ENCODE results near the gene MT1H. TPM values are rescaled to one million over a fixed set of nuclear protein-coding genes. Genes with fewer than 3 reads are reported as not detected.

The MT1H gene
- total and polyA plus RNA-seq, 8 donors: 33.8 to 219 (median 77.8) TPM; not detected in 4

DNA sequence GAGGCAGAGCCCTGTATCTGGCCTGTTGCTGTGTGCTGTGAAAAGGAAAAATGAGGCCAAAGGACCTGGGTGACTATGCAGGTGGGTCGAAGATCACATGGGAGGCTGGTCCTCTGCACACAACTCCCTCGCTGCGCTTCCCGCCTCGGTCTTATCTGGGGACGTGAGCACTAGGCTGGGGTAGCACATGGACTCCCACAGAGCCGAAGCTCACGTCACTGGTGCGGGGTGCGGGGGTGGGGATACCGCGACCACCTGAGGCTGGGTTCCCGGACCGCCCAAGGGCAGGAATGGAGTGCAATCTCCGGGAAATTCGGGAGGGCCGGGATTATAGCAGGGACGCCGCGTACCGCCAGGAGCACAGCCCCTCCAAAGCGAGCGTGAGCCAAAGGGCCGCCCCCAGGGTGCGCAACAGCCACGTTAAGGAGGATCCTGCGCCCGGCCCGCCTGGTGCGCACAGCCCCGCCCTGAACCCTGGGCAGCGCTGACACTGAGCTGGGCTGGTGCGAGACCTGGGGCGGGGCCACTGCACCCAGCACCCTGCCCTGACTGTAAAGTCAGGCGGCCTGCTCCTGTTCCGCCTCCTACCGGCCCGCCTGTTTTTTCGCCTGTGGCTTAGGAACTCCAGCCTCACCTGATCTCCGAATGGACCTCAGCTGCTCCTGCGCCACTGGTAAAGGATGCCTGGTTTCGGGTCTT is 26.4 kb upstream of the MT1H start:
- Histone ChIP-seq H3K4me1 (peaks cover 23 to 44% (median 37%) of the 10 kb centered on the region in 4 donors), H3K4me3 (peak overlapping the region; percentile 33 to 47 (median 41)), H3K9me3 (no peaks in the 10 kb centered on the region), H3K27me3 (peaks cover 0 to 83% (median 14%) of the 10 kb centered on the region in 3 donors), H3K36me3 (no peaks in the 10 kb centered on the region), H3K27ac (peak overlapping the region; percentile 65 to 80 (median 74))
- intact Hi-C loops (cut with DNase I; ENCODE audit: low total_unique reads): no loop called here
- DNase-seq: peak; percentile 89 to 90
- 3 to 10% (median 4%) methylated on average over 29 to 42 of the region's 42 CpGs for WGBS, 5 donors
- TF ChIP-seq, protein P1, sequence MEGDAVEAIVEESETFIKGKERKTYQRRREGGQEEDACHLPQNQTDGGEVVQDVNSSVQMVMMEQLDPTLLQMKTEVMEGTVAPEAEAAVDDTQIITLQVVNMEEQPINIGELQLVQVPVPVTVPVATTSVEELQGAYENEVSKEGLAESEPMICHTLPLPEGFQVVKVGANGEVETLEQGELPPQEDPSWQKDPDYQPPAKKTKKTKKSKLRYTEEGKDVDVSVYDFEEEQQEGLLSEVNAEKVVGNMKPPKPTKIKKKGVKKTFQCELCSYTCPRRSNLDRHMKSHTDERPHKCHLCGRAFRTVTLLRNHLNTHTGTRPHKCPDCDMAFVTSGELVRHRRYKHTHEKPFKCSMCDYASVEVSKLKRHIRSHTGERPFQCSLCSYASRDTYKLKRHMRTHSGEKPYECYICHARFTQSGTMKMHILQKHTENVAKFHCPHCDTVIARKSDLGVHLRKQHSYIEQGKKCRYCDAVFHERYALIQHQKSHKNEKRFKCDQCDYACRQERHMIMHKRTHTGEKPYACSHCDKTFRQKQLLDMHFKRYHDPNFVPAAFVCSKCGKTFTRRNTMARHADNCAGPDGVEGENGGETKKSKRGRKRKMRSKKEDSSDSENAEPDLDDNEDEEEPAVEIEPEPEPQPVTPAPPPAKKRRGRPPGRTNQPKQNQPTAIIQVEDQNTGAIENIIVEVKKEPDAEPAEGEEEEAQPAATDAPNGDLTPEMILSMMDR (IDR thresholded peaks at IDR 0.05): peak in 4 of 7 experiments; percentile 17 to 58 (median 42)
- TF ChIP-seq POLR2A (IDR thresholded peaks at IDR 0.05): no peak
- TF ChIP-seq POLR2AphosphoS5 (IDR thresholded peaks at IDR 0.05): peak in 1 of 3 donors; percentile 78
- peak; percentile 61 for TF ChIP-seq EP300 (IDR thresholded peaks at IDR 0.05)

DNA sequence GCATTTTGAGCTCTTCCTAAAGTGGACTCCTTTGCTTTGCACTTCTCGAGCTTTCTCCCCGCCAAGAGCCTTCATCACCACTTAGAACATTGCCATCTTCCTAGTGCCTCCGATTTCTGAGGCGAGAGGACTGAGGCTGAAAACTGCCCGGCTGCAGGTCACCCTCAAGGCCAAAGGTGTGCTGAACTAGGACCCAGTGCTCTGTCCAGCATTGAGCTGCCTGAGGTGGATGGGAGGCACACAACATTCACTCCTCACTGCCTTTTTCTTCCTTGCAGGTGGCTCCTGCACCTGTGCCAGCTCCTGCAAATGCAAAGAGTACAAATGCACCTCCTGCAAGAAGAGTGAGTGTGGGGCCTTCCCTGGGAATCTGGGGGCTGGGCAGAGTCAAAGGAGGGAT is 25.8 kb upstream of the MT1H start:
- peaks cover 18 to 38% (median 31%) of the 10 kb centered on the region in 4 donors for H3K4me1 ChIP-seq
- peak overlapping the region; percentile 33 to 47 (median 41) for H3K4me3 ChIP-seq
- no peak for DNase-seq
- no peaks in the 10 kb centered on the region for H3K36me3 ChIP-seq
- H3K27me3 ChIP-seq: peaks cover 0 to 83% (median 10%) of the 10 kb centered on the region in 3 donors
- TF ChIP-seq POLR2A (IDR thresholded peaks at IDR 0.05) (no peak), EP300 (IDR thresholded peaks at IDR 0.05) (no peak), POLR2AphosphoS5 (IDR thresholded peaks at IDR 0.05) (no peak)
- TF ChIP-seq, protein P1 (IDR thresholded peaks at IDR 0.05): no peak
- WGBS, 5 donors: 26 to 54% (median 35%) methylated on average over 5 of the region's 5 CpGs
- intact Hi-C loops (cut with DNase I; ENCODE audit: low total_unique reads): no loop called here
- no peaks in the 10 kb centered on the region for H3K9me3 ChIP-seq
- peak overlapping the region in 3 of 5 donors; percentile 69 to 80 (median 74) for H3K27ac ChIP-seq

DNA sequence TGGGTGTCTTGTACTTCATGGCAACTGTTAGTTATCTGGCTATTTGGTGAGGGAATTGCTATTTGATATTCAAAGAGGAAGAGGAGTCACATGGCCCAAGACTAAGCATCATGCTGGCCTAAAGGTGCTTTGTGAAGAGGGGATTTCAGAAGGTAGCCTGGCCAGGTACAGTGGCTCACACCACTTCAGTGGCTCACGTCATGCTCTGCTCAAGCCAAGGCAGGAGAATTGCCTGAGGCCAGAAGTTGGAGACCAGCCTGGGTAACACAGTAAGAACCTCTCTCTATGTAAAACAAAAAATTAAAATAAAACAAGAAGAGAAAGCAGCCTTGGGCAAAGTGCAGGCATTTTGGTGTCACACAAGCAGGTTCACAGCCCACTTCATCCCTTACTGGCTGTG is 24.3 kb upstream of the MT1H start:
- 83 to 92% (median 87%) methylated on average over 1 of the region's 1 CpG for WGBS, 5 donors
- H3K27me3 ChIP-seq: peaks cover 0 to 79% (median 10%) of the 10 kb centered on the region in 3 donors
- intact Hi-C loops (cut with DNase I; ENCODE audit: low total_unique reads): no loop called here
- no peaks in the 10 kb centered on the region for H3K9me3 ChIP-seq
- peaks cover 11 to 41% (median 21%) of the 10 kb centered on the region in 4 donors for H3K4me1 ChIP-seq
- H3K4me3 ChIP-seq: no peak overlapping the region
- DNase-seq: no peak
- no peaks in the 10 kb centered on the region for H3K36me3 ChIP-seq
- H3K27ac ChIP-seq: no peak overlapping the region
- TF ChIP-seq POLR2A (IDR thresholded peaks at IDR 0.05) (no peak), POLR2AphosphoS5 (IDR thresholded peaks at IDR 0.05) (no peak), EP300 (IDR thresholded peaks at IDR 0.05) (no peak)
- TF ChIP-seq, protein P1 (IDR thresholded peaks at IDR 0.05): no peak

DNA sequence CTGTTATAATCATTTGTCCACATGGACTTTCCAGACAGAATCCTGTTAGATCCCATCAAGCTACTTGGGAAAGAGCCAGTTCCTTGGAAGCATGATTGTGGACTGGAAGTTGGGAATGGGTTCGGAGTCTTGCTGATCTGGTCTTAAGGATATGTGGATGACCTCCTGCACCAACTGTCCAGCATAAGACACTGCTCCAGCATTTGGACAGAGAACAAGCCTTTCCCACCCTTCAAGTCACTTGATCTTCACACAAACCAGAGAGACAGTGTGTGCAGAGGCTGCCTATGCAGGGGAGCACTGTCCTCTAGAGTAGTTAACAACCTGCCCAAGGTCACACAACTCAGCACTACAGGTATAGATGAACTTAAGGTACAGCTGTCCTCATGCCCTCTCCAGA is 23.8 kb upstream of the MT1H start:
- Histone ChIP-seq H3K27me3 (peaks cover 0 to 74% (median 10%) of the 10 kb centered on the region in 3 donors), H3K4me1 (peaks cover 11 to 41% (median 21%) of the 10 kb centered on the region in 4 donors), H3K36me3 (no peaks in the 10 kb centered on the region), H3K4me3 (no peak overlapping the region), H3K27ac (no peak overlapping the region), H3K9me3 (no peaks in the 10 kb centered on the region)
- WGBS, 5 donors: 0 to 40% (median 0%) methylated on average over 1 of the region's 1 CpG
- DNase-seq: no peak
- TF ChIP-seq POLR2A (IDR thresholded peaks at IDR 0.05) (no peak), EP300 (IDR thresholded peaks at IDR 0.05) (no peak), POLR2AphosphoS5 (IDR thresholded peaks at IDR 0.05) (no peak)
- TF ChIP-seq, protein P1 (IDR thresholded peaks at IDR 0.05): no peak
- intact Hi-C loops (cut with DNase I; ENCODE audit: low total_unique reads): no loop called here
